NCI-H526 (cell line): ENCODE measurements around the gene PRR5.
A peak's percentile ranks its signal among the peaks of the same experiment; 100 is the strongest.
"Not testable (repeated sequence)": the region's sequence is repeated elsewhere in the genome, so short reads cannot be mapped to it uniquely, and the experiment has no call there.

Source experiments
- DNase-seq, 2 experiments: peaks; one replicate each; lab custom pipeline; 2025; lab: John Stamatoyannopoulos, UW

Gene PRR5

GRCh38 chr22:44701824-44702478 lies at the start of gene PRR5:
PRR5 (plus strand) TSS chr22:44702204; CDS start chr22:44702475, 271 bp downstream.
- DNase-seq: peak in 1 of 2 experiments; percentile 73

- not testable (repeated sequence) for DNase-seq
Observed at GRCh38 chr22:44652866-44653265, 49.1 kb upstream of the PRR5 start.

- DNase-seq: no peak
Observed at GRCh38 chr22:44658311-44658953, 43.6 kb upstream of the PRR5 start.

GRCh38 chr22:44659140-44659539 lies 42.9 kb upstream of the PRR5 start:
- DNase-seq: no peak

- no peak for DNase-seq
Observed at GRCh38 chr22:44660051-44660830, 41.8 kb upstream of the PRR5 start.

GRCh38 chr22:44661070-44661469 lies 40.9 kb upstream of the PRR5 start:
- DNase-seq: no peak

- DNase-seq: peak in 1 of 2 experiments; percentile 26
Observed at GRCh38 chr22:44661659-44662569, 40.1 kb upstream of the PRR5 start.

- DNase-seq: no peak
Observed at GRCh38 chr22:44663256-44663999, 38.6 kb upstream of the PRR5 start.

GRCh38 chr22:44664149-44664548 lies 37.9 kb upstream of the PRR5 start:
- DNase-seq: peak; percentile 32 to 33

- DNase-seq: no peak
Observed at GRCh38 chr22:44665115-44665514, 36.9 kb upstream of the PRR5 start.

- no peak for DNase-seq
Observed at GRCh38 chr22:44666207-44666585, 35.8 kb upstream of the PRR5 start.

GRCh38 chr22:44667276-44667675 lies 34.7 kb upstream of the PRR5 start:
- no peak for DNase-seq

GRCh38 chr22:44667829-44668189 lies 34.2 kb upstream of the PRR5 start:
- DNase-seq: no peak

GRCh38 chr22:44668190-44668885 lies 33.7 kb upstream of the PRR5 start:
- DNase-seq: peak in 1 of 2 experiments; percentile 19

- no peak for DNase-seq
Observed at GRCh38 chr22:44668886-44669521, 33.0 kb upstream of the PRR5 start.

GRCh38 chr22:44669561-44669976 lies 32.4 kb upstream of the PRR5 start:
- peak in 1 of 2 experiments; percentile 25 for DNase-seq

- no peak for DNase-seq
Observed at GRCh38 chr22:44670220-44670988, 31.6 kb upstream of the PRR5 start.

GRCh38 chr22:44671742-44672141 lies 30.3 kb upstream of the PRR5 start:
- DNase-seq: no peak

- DNase-seq: no peak
Observed at GRCh38 chr22:44672632-44673031, 29.4 kb upstream of the PRR5 start.
